Thyroid gland (tissue), 4 donors: ENCODE results near the gene NBDY.
A peak's percentile ranks its signal among the peaks of the same experiment; 100 is the strongest.

Source experiments
- POLR2A ChIP-seq, 2 donors: fragments of 450-650 bp; IDR thresholded peaks; one replicate each; pipeline ENCODE4 v1.6.1; 2017; ENCODE audit warnings: antibody characterized with exemption in 2 of 2, mild to moderate bottlenecking in 2 of 2, moderate library complexity in 1 of 2
- TF ChIP-seq, protein P1 (sequence below), 6 experiments: fragments of 200-600 bp in 3 of 6; fragments of 450-650 bp in 3 of 6; sonication (generic) in 3 of 6; IDR thresholded peaks; one replicate each; pipeline ENCODE4 v1.5.1; 2016 to 2019; ENCODE audit warnings: antibody characterized with exemption in 6 of 6, mild to moderate bottlenecking in 2 of 6, inconsistent platforms in 1 of 6, moderate library complexity in 1 of 6

DNA sequence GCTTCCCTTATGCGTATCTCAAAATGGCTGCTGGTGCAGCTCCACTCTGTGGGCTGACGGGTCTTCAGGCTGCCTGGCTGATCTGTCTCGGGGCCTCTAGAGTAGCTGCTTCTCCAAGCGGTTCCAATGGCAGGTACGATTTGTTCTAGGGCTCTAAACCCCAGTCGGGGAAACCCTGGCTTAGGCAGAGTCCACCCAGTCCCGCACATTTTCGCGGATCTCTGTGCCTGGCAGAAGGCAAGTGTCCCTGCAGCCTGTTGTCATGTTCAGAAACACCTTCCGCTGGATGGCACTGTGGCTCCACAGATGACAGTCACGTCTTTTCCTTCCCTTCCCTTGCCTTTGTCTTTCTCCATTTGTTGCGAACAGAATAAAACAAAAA, 54.4 kb downstream of the NBDY start:
- no peak for TF ChIP-seq POLR2A (IDR thresholded peaks at IDR 0.05)
- TF ChIP-seq, protein P1, sequence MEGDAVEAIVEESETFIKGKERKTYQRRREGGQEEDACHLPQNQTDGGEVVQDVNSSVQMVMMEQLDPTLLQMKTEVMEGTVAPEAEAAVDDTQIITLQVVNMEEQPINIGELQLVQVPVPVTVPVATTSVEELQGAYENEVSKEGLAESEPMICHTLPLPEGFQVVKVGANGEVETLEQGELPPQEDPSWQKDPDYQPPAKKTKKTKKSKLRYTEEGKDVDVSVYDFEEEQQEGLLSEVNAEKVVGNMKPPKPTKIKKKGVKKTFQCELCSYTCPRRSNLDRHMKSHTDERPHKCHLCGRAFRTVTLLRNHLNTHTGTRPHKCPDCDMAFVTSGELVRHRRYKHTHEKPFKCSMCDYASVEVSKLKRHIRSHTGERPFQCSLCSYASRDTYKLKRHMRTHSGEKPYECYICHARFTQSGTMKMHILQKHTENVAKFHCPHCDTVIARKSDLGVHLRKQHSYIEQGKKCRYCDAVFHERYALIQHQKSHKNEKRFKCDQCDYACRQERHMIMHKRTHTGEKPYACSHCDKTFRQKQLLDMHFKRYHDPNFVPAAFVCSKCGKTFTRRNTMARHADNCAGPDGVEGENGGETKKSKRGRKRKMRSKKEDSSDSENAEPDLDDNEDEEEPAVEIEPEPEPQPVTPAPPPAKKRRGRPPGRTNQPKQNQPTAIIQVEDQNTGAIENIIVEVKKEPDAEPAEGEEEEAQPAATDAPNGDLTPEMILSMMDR (IDR thresholded peaks at IDR 0.05) = peak in 3 of 6 experiments; percentile 10 to 64 (median 54)
